Epithelial cell of proximal tubule (primary cell): ENCODE data around the gene NASP. TPM values are rescaled to one million over a fixed set of nuclear protein-coding genes. Genes with fewer than 3 reads are reported as not detected.

Source experiments
- DNase-seq: peaks from one replicate; pipeline ENCODE4 v3.0.0-alpha.2; 2011; ENCODE audit warnings: low read depth
- H3K4me3 ChIP-seq: 2 replicates; pipeline ENCODE4 v1.5.1; 2011; ENCODE audit warnings: low read depth, mild to moderate bottlenecking, low read length
- CTCF ChIP-seq: conservative IDR thresholded peaks from 2 replicates; pipeline ENCODE4 v1.5.1; 2012; ENCODE audit warnings: low read depth, mild to moderate bottlenecking, low read length
- total RNA-seq: library from RNA; depleted of rRNA; stranded (reverse); fragments of >200 nt; gene quantifications from 2 replicates; pipeline ENCODE4 v1.2.3, GENCODE V29; 2015

NASP gene
- total RNA-seq, 1 donor from 2014 or later: 109 TPM

GRCh38 chr1:45551684-45552083 lies 32.2 kb upstream of the NASP start:
- no peak for DNase-seq
- H3K4me3 ChIP-seq: peak overlapping the region; percentile 87
- TF ChIP-seq CTCF: no peak

- no peak for TF ChIP-seq CTCF
- no peak for DNase-seq
These were observed 31.5 kb upstream of the NASP start for GRCh38 chr1:45552331-45552730.

GRCh38 chr1:45554198-45554597 lies 29.6 kb upstream of the NASP start:
- no peak overlapping the region for H3K4me3 ChIP-seq
- DNase-seq: no peak
- TF ChIP-seq CTCF: no peak

More at GRCh38 chr1:45552331-45552730, 31.5 kb upstream of the NASP start:
- peak overlapping the region; percentile 87 for H3K4me3 ChIP-seq

- no peak overlapping the region for H3K4me3 ChIP-seq
- DNase-seq: no peak
- TF ChIP-seq CTCF: no peak
These were observed 26.4 kb upstream of the NASP start for GRCh38 chr1:45557422-45557944.

- no peak overlapping the region for H3K4me3 ChIP-seq
- no peak for TF ChIP-seq CTCF
- DNase-seq: no peak
These were observed 20.0 kb upstream of the NASP start for GRCh38 chr1:45563843-45564242.

GRCh38 chr1:45566722-45567121 lies 17.1 kb upstream of the NASP start:
- TF ChIP-seq CTCF: no peak
- DNase-seq: no peak
- no peak overlapping the region for H3K4me3 ChIP-seq

- DNase-seq: no peak
- no peak overlapping the region for H3K4me3 ChIP-seq
- TF ChIP-seq CTCF: no peak
These were observed 15.9 kb upstream of the NASP start for GRCh38 chr1:45567911-45568310.
